Keratinocyte (primary cell): Measurements from ENCODE around the gene KIF20A. TPM values are rescaled to one million over a fixed set of nuclear protein-coding genes. Genes with fewer than 3 reads are reported as not detected.

Experiments
- DNase-seq: peaks from one replicate; pipeline ENCODE4 v3.0.0-alpha.2; 2011; ENCODE audit warnings: low read depth, missing footprints, low spot score
- FAIRE-seq: peaks from 2 replicates; lab custom pipeline; 2011; peaks lifted over from hg19 to GRCh38; lab: Jason Lieb, UNC
- H2AFZ ChIP-seq: 2 replicates; pipeline ENCODE4 v1.6.0; 2012; ENCODE audit warnings: low read length, control low read depth, inconsistent platforms; ENCODE audit not compliant: control insufficient read depth
- H3K27ac ChIP-seq: 2 replicates; pipeline ENCODE4 v1.5.1; 2011; ENCODE audit warnings: low read length; ENCODE audit not compliant: control insufficient read depth, insufficient read depth
- H3K27me3 ChIP-seq: 3 replicates; pipeline ENCODE4 v1.6.0; 2011; ENCODE audit warnings: low read length; ENCODE audit not compliant: control insufficient read depth, insufficient read depth; ENCODE audit errors: extremely low read depth
- H3K36me3 ChIP-seq, 2 experiments: 2 replicates in 1 of 2; 3 replicates in 1 of 2; pipeline ENCODE4 v1.5.1; 2011; ENCODE audit warnings: low read length in 2 of 2, mild to moderate bottlenecking in 1 of 2; ENCODE audit not compliant: control insufficient read depth in 2 of 2, insufficient read depth in 2 of 2; ENCODE audit errors: extremely low read depth in 1 of 2
- H3K4me1 ChIP-seq: 3 replicates; pipeline ENCODE4 v1.5.1; 2011; ENCODE audit warnings: low read length; ENCODE audit not compliant: control insufficient read depth, insufficient read depth; ENCODE audit errors: extremely low read depth
- H3K4me2 ChIP-seq: 3 replicates; pipeline ENCODE4 v1.6.0; 2011; ENCODE audit warnings: low read depth, low read length; ENCODE audit not compliant: control insufficient read depth, insufficient read depth; ENCODE audit errors: extremely low read depth
- H3K4me3 ChIP-seq, 3 experiments: fragments of 200-600 bp in 1 of 3; sonication (generic) in 1 of 3; 2 replicates in 2 of 3; 3 replicates in 1 of 3; pipeline ENCODE4 v1.5.1; 2011 to 2016; ENCODE audit warnings: low read length in 3 of 3, mild to moderate bottlenecking in 3 of 3, control low read depth in 2 of 3, inconsistent platforms in 1 of 3, low read depth in 1 of 3, mixed read lengths in 1 of 3, mixed run types in 1 of 3, moderate library complexity in 1 of 3; ENCODE audit not compliant: control insufficient read depth in 2 of 3, insufficient read depth in 2 of 3; ENCODE audit errors: extremely low read depth in 1 of 3
- H3K79me2 ChIP-seq: 2 replicates; pipeline ENCODE4 v1.6.0; 2012; ENCODE audit warnings: low read length; ENCODE audit not compliant: control insufficient read depth, insufficient read depth
- H3K9ac ChIP-seq: 3 replicates; pipeline ENCODE4 v1.6.0; 2011; ENCODE audit warnings: low read length; ENCODE audit not compliant: control insufficient read depth, insufficient read depth; ENCODE audit errors: extremely low read depth
- H3K9me1 ChIP-seq: 3 replicates; pipeline ENCODE4 v1.6.0; 2011; ENCODE audit warnings: low read length; ENCODE audit not compliant: control insufficient read depth, insufficient read depth; ENCODE audit errors: extremely low read depth
- H3K9me3 ChIP-seq: 2 replicates; pipeline ENCODE4 v1.5.1; 2012; ENCODE audit warnings: low read depth, low read length; ENCODE audit not compliant: control insufficient read depth
- H4K20me1 ChIP-seq: 3 replicates; pipeline ENCODE4 v1.6.0; 2011; ENCODE audit warnings: low read length; ENCODE audit not compliant: control insufficient read depth, insufficient read depth; ENCODE audit errors: extremely low read depth
- EZH2 ChIP-seq: IDR thresholded peaks from one replicate; pipeline ENCODE4 v1.6.1; 2012; ENCODE audit warnings: inconsistent platforms, mild to moderate bottlenecking, low read length, moderate library complexity
- dilution Hi-C: fragments of 300-500 bp; cut with MboI; formaldehyde crosslinking; loops from one replicate; pipeline ENCODE4 v1.7.0; 2020; ENCODE audit warnings: low sequenced_read_pairs; ENCODE audit not compliant: extremely low pct_ligation_motif_present
- polyA plus RNA-seq, 5 experiments: library from polyadenylated mRNA; depleted of rRNA in 3 of 5; stranded (reverse) in 3 of 5; stranded (forward) in 1 of 5; unstranded in 1 of 5; fragments of >200 nt; gene quantifications; 1 replicate in 1 of 5; 2 replicates in 3 of 5; 3 replicates in 1 of 5; pipeline versions ENCODE4 v1.2.1 to v1.2.3, GENCODE V29; 2011 to 2012; ENCODE audit warnings: missing spikeins in 2 of 5, low read depth in 1 of 5, low replicate concordance in 1 of 5
- TF ChIP-seq, protein P1 (sequence below), 3 experiments: IDR thresholded peaks in 1 of 3; conservative IDR thresholded peaks in 1 of 3; optimal IDR thresholded peaks in 1 of 3; 2 replicates in 2 of 3; 3 replicates in 1 of 3; pipeline versions ENCODE3 to v1.5.1; 2011; ENCODE audit warnings: low read length in 3 of 3, mild to moderate bottlenecking in 3 of 3, moderate library complexity in 2 of 3, control low read depth in 1 of 3, inconsistent platforms in 1 of 3; ENCODE audit not compliant: insufficient read depth in 2 of 3; ENCODE audit errors: extremely low read depth in 1 of 3

Gene KIF20A
- polyA plus RNA-seq, 1 donor (not counting 4 experiments of a cell fraction or from before 2014, with no cell fraction given), result 17.1 TPM

GRCh38 chr5:138179277-138179857 lies 455 bp downstream of the KIF20A start:
- dilution Hi-C loops, result no loop called here
- H3K9ac ChIP-seq, result peak overlapping the region; percentile 96
- DNase-seq (no peak), FAIRE-seq (no peak)
- H3K9me3 ChIP-seq, result no peaks in the 10 kb centered on the region
- peak overlapping the region; percentile 89 for H2AFZ ChIP-seq
- H3K4me1 ChIP-seq, result peaks cover 17% of the 10 kb centered on the region
- H3K4me2 ChIP-seq, result peak overlapping the region; percentile 99
- peak overlapping the region; percentile 67 to 98 (median 92) for H3K4me3 ChIP-seq
- H3K27ac ChIP-seq, result peak overlapping the region; percentile 95
- H3K36me3 ChIP-seq, result peaks cover 2 to 25% of the 10 kb centered on the region in 2 experiments
- TF ChIP-seq EZH2, result no peak
- TF ChIP-seq, protein P1, sequence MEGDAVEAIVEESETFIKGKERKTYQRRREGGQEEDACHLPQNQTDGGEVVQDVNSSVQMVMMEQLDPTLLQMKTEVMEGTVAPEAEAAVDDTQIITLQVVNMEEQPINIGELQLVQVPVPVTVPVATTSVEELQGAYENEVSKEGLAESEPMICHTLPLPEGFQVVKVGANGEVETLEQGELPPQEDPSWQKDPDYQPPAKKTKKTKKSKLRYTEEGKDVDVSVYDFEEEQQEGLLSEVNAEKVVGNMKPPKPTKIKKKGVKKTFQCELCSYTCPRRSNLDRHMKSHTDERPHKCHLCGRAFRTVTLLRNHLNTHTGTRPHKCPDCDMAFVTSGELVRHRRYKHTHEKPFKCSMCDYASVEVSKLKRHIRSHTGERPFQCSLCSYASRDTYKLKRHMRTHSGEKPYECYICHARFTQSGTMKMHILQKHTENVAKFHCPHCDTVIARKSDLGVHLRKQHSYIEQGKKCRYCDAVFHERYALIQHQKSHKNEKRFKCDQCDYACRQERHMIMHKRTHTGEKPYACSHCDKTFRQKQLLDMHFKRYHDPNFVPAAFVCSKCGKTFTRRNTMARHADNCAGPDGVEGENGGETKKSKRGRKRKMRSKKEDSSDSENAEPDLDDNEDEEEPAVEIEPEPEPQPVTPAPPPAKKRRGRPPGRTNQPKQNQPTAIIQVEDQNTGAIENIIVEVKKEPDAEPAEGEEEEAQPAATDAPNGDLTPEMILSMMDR (optimal IDR thresholded peaks at IDR 0.05 in 1 of 3, IDR thresholded peaks at IDR 0.05 in 1 of 3, conservative IDR thresholded peaks at IDR 0.05 in 1 of 3; ENCODE audit: extremely low read depth in 1 of 3, insufficient read depth in 2 of 3, low read length in 3 of 3), result no peak
- H4K20me1 ChIP-seq, result no peaks in the 10 kb centered on the region
- no peaks in the 10 kb centered on the region for H3K9me1 ChIP-seq
- no peaks in the 10 kb centered on the region for H3K27me3 ChIP-seq
- peaks cover 31% of the 10 kb centered on the region for H3K79me2 ChIP-seq

DNA sequence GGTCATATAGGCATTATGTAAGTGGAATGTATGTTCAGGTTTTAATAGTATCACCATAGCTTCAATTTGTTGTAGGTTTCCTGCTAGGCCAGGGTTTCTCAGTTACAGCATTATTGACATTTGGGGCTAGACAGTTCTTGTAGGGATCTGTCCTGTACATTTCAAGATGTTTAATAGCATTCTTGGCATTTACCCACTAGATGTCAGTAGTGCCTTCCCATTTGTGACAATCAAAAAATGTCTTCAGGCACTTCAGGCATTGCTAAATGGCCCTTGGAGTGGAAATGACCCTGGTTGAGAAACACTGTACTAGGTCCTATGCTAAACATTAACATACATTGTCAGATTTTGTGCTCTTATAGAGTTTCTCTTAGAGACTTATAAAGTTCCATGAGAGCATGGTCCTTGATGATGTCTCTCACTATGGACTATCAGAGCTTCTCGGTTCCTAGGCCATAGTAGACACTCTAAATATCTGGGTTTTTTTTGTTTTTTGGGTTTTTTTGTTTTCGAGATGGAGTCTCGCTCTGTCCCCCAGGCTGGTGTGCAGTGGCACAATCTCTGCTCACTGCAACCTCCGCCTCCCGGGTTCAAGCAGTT lies 1.4 kb downstream of the KIF20A start:
- H3K27me3 ChIP-seq, result no peaks in the 10 kb centered on the region
- no peak for FAIRE-seq
- H3K36me3 ChIP-seq, result peaks cover 6 to 31% of the 10 kb centered on the region in 2 experiments
- H3K4me2 ChIP-seq, result peak overlapping the region; percentile 99
- H3K9me3 ChIP-seq, result no peaks in the 10 kb centered on the region
- H3K4me1 ChIP-seq, result peaks cover 17% of the 10 kb centered on the region
- TF ChIP-seq, protein P1 (optimal IDR thresholded peaks at IDR 0.05 in 1 of 3, IDR thresholded peaks at IDR 0.05 in 1 of 3, conservative IDR thresholded peaks at IDR 0.05 in 1 of 3; ENCODE audit: extremely low read depth in 1 of 3, insufficient read depth in 2 of 3, low read length in 3 of 3), result peak; percentile 34 to 63 (median 39)
- TF ChIP-seq EZH2, result no peak
- no peaks in the 10 kb centered on the region for H3K9me1 ChIP-seq
- peaks cover 31% of the 10 kb centered on the region for H3K79me2 ChIP-seq
- no peak overlapping the region for H2AFZ ChIP-seq
- H3K27ac ChIP-seq, result no peak overlapping the region
- peak overlapping the region; percentile 96 for H3K9ac ChIP-seq
- H3K4me3 ChIP-seq, result peak overlapping the region; percentile 67 to 98 (median 92)
- H4K20me1 ChIP-seq, result no peaks in the 10 kb centered on the region
- dilution Hi-C loops, result no loop called here
- peak; percentile 35 for DNase-seq
